K562 (cell line): Measurements from ENCODE around the gene UQCR11. TPM values are rescaled to one million over a fixed set of nuclear protein-coding genes. Genes with fewer than 3 reads are reported as not detected.

Experiments
- ATAC-seq: fragments of 200-7000 bp; cut with Tn5 transposase; 3 replicates; pipeline ENCODE4 v1.9.1; 2020; ENCODE audit warnings: moderate library complexity
- BruUV-seq: library from RNA; stranded (reverse); fragments of 400-500 nt; replicated peaks from 2 replicates; lab custom pipeline; 2021; lab: Mats Ljungman, UMichigan
- CTCF ChIA-PET: fragments of 300-600 bp; formaldehyde crosslinking; extraction: SDS; loops from one replicate; lab custom pipeline; 2021; ENCODE audit warnings: low intra/inter-chr PET ratio; lab: Yijun Ruan, JAX
- POLR2A ChIA-PET: fragments of 300-600, 350-650 bp; sonication (Branson Sonifier 250); formaldehyde crosslinking; extraction: SDS; loops from one replicate; lab custom pipeline; 2021; ENCODE audit warnings: antibody characterized with exemption, inconsistent platforms; lab: Yijun Ruan, JAX
- DNase-seq, 4 experiments: peaks; one replicate each; pipeline versions ENCODE4 v3.0.0 to v3.0.0-alpha.2; 2011 to 2018; ENCODE audit warnings: low spot score in 3 of 4, mixed read lengths in 3 of 4; ENCODE audit errors: extremely low read depth in 1 of 4
- FAIRE-seq: peaks from 2 replicates; lab custom pipeline; 2011; peaks lifted over from hg19 to GRCh38; lab: Jason Lieb, UNC
- H2AFZ ChIP-seq: 2 replicates; pipeline ENCODE4 v1.6.0; 2011; ENCODE audit warnings: low read depth, low read length, control low read depth, inconsistent platforms
- H3K27ac ChIP-seq: fragments of 200-600 bp; 3 replicates; pipeline ENCODE4 v1.8.0; 2011; ENCODE audit warnings: low read depth, mild to moderate bottlenecking, control low read depth, inconsistent platforms, low read length, moderate library complexity, mixed read lengths; ENCODE audit errors: extremely low read depth
- H3K27me3 ChIP-seq, 2 experiments: fragments of 300-600 bp in 1 of 2; 2 replicates in 1 of 2; 3 replicates in 1 of 2; pipeline versions ENCODE4 v1.6.0 to v1.8.0; 2011; ENCODE audit warnings: inconsistent platforms in 2 of 2, low read length in 2 of 2, mild to moderate bottlenecking in 1 of 2, mixed read lengths in 1 of 2, moderate library complexity in 1 of 2; ENCODE audit not compliant: control insufficient read depth in 2 of 2, insufficient read depth in 2 of 2
- H3K36me3 ChIP-seq: fragments of 300-600 bp; 3 replicates; pipeline ENCODE4 v1.8.0; 2011; ENCODE audit warnings: mild to moderate bottlenecking, low read length, inconsistent platforms; ENCODE audit not compliant: control insufficient read depth, insufficient read depth
- H3K4me1 ChIP-seq, 2 experiments: fragments of 200-600 bp in 1 of 2; replicated peaks in 1 of 2; 2 replicates in 1 of 2; 3 replicates in 1 of 2; pipeline versions ENCODE4 v1.5.1 to v1.8.0; 2011; ENCODE audit warnings: inconsistent platforms in 2 of 2, low read length in 2 of 2, mild to moderate bottlenecking in 1 of 2, mixed read lengths in 1 of 2, moderate library complexity in 1 of 2; ENCODE audit not compliant: control insufficient read depth in 2 of 2, insufficient read depth in 2 of 2
- H3K4me2 ChIP-seq: 2 replicates; pipeline ENCODE4 v1.6.1; 2011; ENCODE audit warnings: low read length, control low read depth, inconsistent platforms, mixed read lengths; ENCODE audit not compliant: insufficient read depth
- H3K4me3 ChIP-seq: fragments of 200-600 bp; sonication (generic), shearing (Covaris generic); 2 replicates; pipeline ENCODE4 v1.5.1; 2016; ENCODE audit warnings: control low read depth, inconsistent platforms
- H3K79me2 ChIP-seq: fragments of 200-600 bp; 3 replicates; pipeline ENCODE4 v1.8.0; 2011; ENCODE audit warnings: low read length, inconsistent platforms; ENCODE audit not compliant: control insufficient read depth, insufficient read depth
- H3K9ac ChIP-seq, 2 experiments: 2 replicates each; pipeline versions ENCODE4 v1.6.0 to v1.6.1; 2011; ENCODE audit warnings: low read depth in 2 of 2, low read length in 2 of 2, control low read depth in 1 of 2, inconsistent platforms in 1 of 2, mild to moderate bottlenecking in 1 of 2, mixed read lengths in 1 of 2; ENCODE audit not compliant: insufficient read depth in 1 of 2
- H3K9me1 ChIP-seq: one replicate; pipeline ENCODE4 v1.6.0; 2011; ENCODE audit warnings: inconsistent platforms, mild to moderate bottlenecking, low read length, moderate library complexity; ENCODE audit not compliant: control insufficient read depth, insufficient read depth
- H3K9me3 ChIP-seq: replicated peaks from 2 replicates; pipeline ENCODE4 v1.5.1; 2011; ENCODE audit warnings: low read depth, low read length, inconsistent platforms; ENCODE audit not compliant: control insufficient read depth, insufficient read depth
- H4K20me1 ChIP-seq: replicated peaks from 2 replicates; pipeline ENCODE4 v1.6.1; 2011; ENCODE audit warnings: low read length, inconsistent platforms, mixed read lengths; ENCODE audit not compliant: control insufficient read depth, insufficient read depth
- E2F3 ChIP-seq: fragments of 250-450 bp; sonication (Bioruptor Pico); IDR thresholded peaks from 2 replicates; pipeline ENCODE4 v1.4.0; 2020; ENCODE audit warnings: mild to moderate bottlenecking
- GATAD2B ChIP-seq: fragments of 450-650 bp; IDR thresholded peaks from 2 replicates; pipeline ENCODE4 v1.6.1; 2017; ENCODE audit warnings: mild to moderate bottlenecking, borderline replicate concordance
- MYNN ChIP-seq, 2 experiments: sonication (generic); formaldehyde crosslinking in 1 of 2; IDR thresholded peaks; 2 replicates each; pipeline versions ENCODE4 v1.5.0 to v1.6.1; 2016 to 2020; ENCODE audit warnings: antibody characterized with exemption in 1 of 2, missing genetic modification reagents in 1 of 2
- POLR2G ChIP-seq: fragments of 200-400 bp; formaldehyde crosslinking; IDR thresholded peaks from 2 replicates; pipeline ENCODE4 v1.6.1; 2017; ENCODE audit warnings: low read depth, mild to moderate bottlenecking, antibody characterized with exemption, low read length, moderate library complexity
- RBFOX2 ChIP-seq: fragments of 200-400 bp; formaldehyde crosslinking; IDR thresholded peaks from 2 replicates; pipeline ENCODE4 v1.6.1; 2017; ENCODE audit warnings: low read depth, mild to moderate bottlenecking, low read length, moderate library complexity
- RBM22 ChIP-seq: fragments of 200-400 bp; formaldehyde crosslinking; IDR thresholded peaks from 2 replicates; pipeline ENCODE4 v1.6.1; 2018; ENCODE audit warnings: low read length, low read depth; ENCODE audit not compliant: poor library complexity, severe bottlenecking
- SOX6 ChIP-seq: fragments of 450-650 bp; IDR thresholded peaks from 2 replicates; pipeline ENCODE4 v1.6.1; 2014; ENCODE audit warnings: mild to moderate bottlenecking
- SUPT5H ChIP-seq: fragments of 450-650 bp; IDR thresholded peaks from 2 replicates; pipeline ENCODE4 v1.6.1; 2016
- TRIM25 ChIP-seq: fragments of 450-650 bp; IDR thresholded peaks from 2 replicates; pipeline ENCODE4 v1.7.0; 2016; ENCODE audit warnings: borderline replicate concordance
- ZNF766 ChIP-seq: fragments of 200-800 bp; sonication (Bioruptor generic); conservative IDR thresholded peaks from 2 replicates; pipeline ENCODE4 v1.6.1; 2016; ENCODE audit warnings: missing genetic modification characterization, missing compliant biosample characterization
- ZNF79 ChIP-seq: fragments of 250-450 bp; sonication (Bioruptor Pico); IDR thresholded peaks from 2 replicates; pipeline ENCODE4 v1.4.0; 2020; ENCODE audit warnings: low read depth, mild to moderate bottlenecking, moderate library complexity
- WGBS: fragments of 100-300 bp; shearing (Covaris generic); methylation state at CpG from one replicate; pipeline ENCODE4 v1.1.6; 2016; ENCODE audit warnings: low coverage, mixed read lengths; ENCODE audit not compliant: insufficient coverage; ENCODE audit errors: missing lambda C conversion rate; 5-methylcytosine and 5-hydroxymethylcytosine counted together
- in situ Hi-C: fragments of 300-500 bp; cut with MboI; formaldehyde crosslinking; loops from 4 replicates; pipeline ENCODE4 v1.15.0; 2018; ENCODE audit warnings: inconsistent platforms, mixed read lengths
- intact Hi-C: fragments of 100-400 bp; cut with micrococcal nuclease; formaldehyde crosslinking; loops from 2 replicates; pipeline ENCODE4 v1.14.2; 2022
- polyA plus RNA-seq, 8 experiments: library from polyadenylated mRNA; depleted of rRNA in 4 of 8; stranded (reverse) in 5 of 8; unstranded in 3 of 8; fragments of >200 nt; fragmentation: Nextera tagmentation in 2 of 8; fragmentation: Illumina TruSeq in 1 of 8; extraction: Ambion mirVana in 2 of 8; extraction: Trizol in 1 of 8; gene quantifications; 2 replicates each; pipeline versions ENCODE4 v1.2.1 to v1.2.3, GENCODE V29; 2011 to 2014; ENCODE audit warnings: inconsistent platforms in 1 of 8, missing spikeins in 1 of 8
- total RNA-seq, 7 experiments: library from RNA; depleted of rRNA in 6 of 7; stranded (reverse); fragments of >200 nt in 6 of 7; fragmentation: Illumina TruSeq in 2 of 7; extraction: Trizol in 2 of 7; gene quantifications; 2 replicates each; pipeline versions ENCODE4 v1.2.1 to v1.2.3, GENCODE V29; 2011 to 2021; ENCODE audit warnings: low replicate concordance in 1 of 7
- TF ChIP-seq, protein P1 (sequence below): sonication (generic); formaldehyde crosslinking; IDR thresholded peaks from 2 replicates; pipeline ENCODE4 v1.8.1; 2023; ENCODE audit warnings: mild to moderate bottlenecking, missing genetic modification reagents

The UQCR11 gene
- total and polyA plus RNA-seq, 9 of the 15 experiments (the other 6 are each of a cell fraction or from before 2014, with no cell fraction given): 57.6 to 394 (median 259) TPM

DNA sequence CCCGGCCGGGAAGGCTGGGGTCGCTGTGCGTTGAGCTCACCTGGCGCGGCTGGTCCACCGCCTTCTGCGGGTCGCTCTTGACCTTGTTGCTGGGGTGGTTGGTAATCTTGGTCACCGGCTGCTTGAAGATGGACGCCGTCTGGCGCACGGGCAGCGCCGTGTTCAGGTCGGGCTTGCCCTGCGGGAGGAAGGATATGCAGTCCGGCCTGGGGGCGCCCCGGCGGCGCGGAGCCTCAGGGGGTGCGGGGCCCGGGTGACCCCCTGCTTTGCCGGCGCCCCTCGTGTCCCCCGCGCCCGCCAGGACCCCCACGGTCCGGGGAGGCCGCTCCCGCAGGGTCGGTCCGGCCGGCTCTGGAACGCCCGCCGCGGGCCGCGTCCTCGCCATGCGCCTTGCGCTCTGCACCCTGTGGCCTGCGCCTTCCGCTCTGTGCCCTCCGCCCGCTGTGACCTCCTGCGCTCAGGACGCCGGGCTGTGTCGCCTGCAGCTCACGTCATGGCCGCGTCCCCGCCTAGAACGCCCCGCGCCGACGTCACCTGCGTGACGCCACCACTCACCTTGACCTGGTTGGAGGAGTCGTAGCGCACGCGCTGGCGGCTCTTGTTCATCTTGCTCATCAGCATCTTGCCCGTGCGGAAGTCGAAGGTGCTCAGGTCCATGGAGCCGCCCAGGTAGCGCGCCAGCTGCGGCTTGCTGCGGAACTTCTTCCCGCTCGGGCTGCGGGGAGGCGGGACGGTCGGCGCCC lies 20.6 kb downstream of the UQCR11 start:
- H3K9me1 ChIP-seq: no peaks in the 10 kb centered on the region
- no peak overlapping the region for H3K9ac ChIP-seq
- H3K4me1 ChIP-seq: peaks cover 2 to 7% of the 10 kb centered on the region in 2 experiments; a peak in 4 of 5 replicates
- in situ Hi-C loops: no loop called here
- no peaks in the 10 kb centered on the region for H4K20me1 ChIP-seq
- no TSS peak for BruUV-seq
- intact Hi-C loops: no loop called here
- no peak overlapping the region for H3K27ac ChIP-seq
- H3K4me2 ChIP-seq: no peak overlapping the region
- peaks cover 47% of the 10 kb centered on the region for H3K79me2 ChIP-seq
- WGBS: 96% methylated on average over 53 of the region's 87 CpGs
- no peak for DNase-seq
- FAIRE-seq: no peak
- peaks cover 78% of the 10 kb centered on the region; the same call in 2 of the 3 replicates for H3K36me3 ChIP-seq
- ATAC-seq: no peak
- H3K27me3 ChIP-seq: no peaks in the 10 kb centered on the region
- TF ChIP-seq ZNF766: no peak
- no peak for TF ChIP-seq MYNN (IDR thresholded peaks at IDR 0.05)
- TF ChIP-seq MYNN (CRISPR knock-in tag; IDR thresholded peaks at IDR 0.05): no peak
- no peak for TF ChIP-seq SUPT5H
- TF ChIP-seq RBFOX2: peak; percentile 37; the same call in 1 of the 2 replicates
- no peak for TF ChIP-seq GATAD2B
- no peak for TF ChIP-seq E2F3 (CRISPR knock-in tag)
- no peak for TF ChIP-seq ZNF79
- TF ChIP-seq TRIM25: no peak
- no peak for TF ChIP-seq SOX6
- TF ChIP-seq POLR2G: peak; percentile 61
- peak; percentile 16 for TF ChIP-seq RBM22
- TF ChIP-seq, protein P1, sequence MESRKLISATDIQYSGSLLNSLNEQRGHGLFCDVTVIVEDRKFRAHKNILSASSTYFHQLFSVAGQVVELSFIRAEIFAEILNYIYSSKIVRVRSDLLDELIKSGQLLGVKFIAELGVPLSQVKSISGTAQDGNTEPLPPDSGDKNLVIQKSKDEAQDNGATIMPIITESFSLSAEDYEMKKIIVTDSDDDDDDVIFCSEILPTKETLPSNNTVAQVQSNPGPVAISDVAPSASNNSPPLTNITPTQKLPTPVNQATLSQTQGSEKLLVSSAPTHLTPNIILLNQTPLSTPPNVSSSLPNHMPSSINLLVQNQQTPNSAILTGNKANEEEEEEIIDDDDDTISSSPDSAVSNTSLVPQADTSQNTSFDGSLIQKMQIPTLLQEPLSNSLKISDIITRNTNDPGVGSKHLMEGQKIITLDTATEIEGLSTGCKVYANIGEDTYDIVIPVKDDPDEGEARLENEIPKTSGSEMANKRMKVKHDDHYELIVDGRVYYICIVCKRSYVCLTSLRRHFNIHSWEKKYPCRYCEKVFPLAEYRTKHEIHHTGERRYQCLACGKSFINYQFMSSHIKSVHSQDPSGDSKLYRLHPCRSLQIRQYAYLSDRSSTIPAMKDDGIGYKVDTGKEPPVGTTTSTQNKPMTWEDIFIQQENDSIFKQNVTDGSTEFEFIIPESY (CRISPR knock-in tag): peak; percentile 82; the same call in 1 of the 2 replicates
- TF ChIP-seq, all 486 proteins: peak for 4
- no peak overlapping the region for H2AFZ ChIP-seq
- H3K9me3 ChIP-seq: no peaks in the 10 kb centered on the region
- CTCF ChIA-PET: no interaction called here
- no peak overlapping the region for H3K4me3 ChIP-seq
- POLR2A ChIA-PET: no interaction called here
